Heart left ventricle (tissue), 13 donors: ENCODE measurements around the gene PFN4.

ENCODE experiments used
- POLR2A ChIP-seq, 2 donors: fragments of 450-650 bp; IDR thresholded peaks; one replicate each; pipeline ENCODE4 v1.6.1; 2017; ENCODE audit warnings: antibody characterized with exemption in 2 of 2, mild to moderate bottlenecking in 2 of 2, moderate library complexity in 2 of 2
- TF ChIP-seq, protein P1 (sequence below), 12 donors: fragments of 200-600 bp; sonication (generic) in 4 of 12; IDR thresholded peaks; one replicate each; pipeline versions ENCODE4 v1.5.0 to v1.8.0; 2018 to 2022; ENCODE audit warnings: antibody characterized with exemption in 12 of 12, mild to moderate bottlenecking in 5 of 12
- donor health status: ischemic (EF 13 %, LVEDD 7.1; RV severe dilation, severe dysfunction).
- donor health status: DM: no; HTN: yes; CAD: no.
- donor health status: DM: no; HTN: no; CAD: no.
- donor health status: ischemic (EF 25% LVEDD 6.9; RV normal size, moderate dysfunction).
- donor health status: ischemic (EF 25% LVEDD 5.7; RV mildly dilated, moderate dysfunction).
- donor health status: ischemic (EF 35%, LVEDD 5.7; RV mildly dilated, moderate dysfunction).
- donor health status: nonischemic (EF 11% LVEDD 7.7; RV severe dilation, severe dysfunction).
- donor health status: DM: yes; HTN: yes; CAD: no.
- donor health status: PGD.
- donor health status: ischemic (EF 29% LVEDD 5.4; RV normal size, mild dysfunction).
- donor health status: nonischemic (EF 23%, LVEDD 6.1; RV moderate dilation, normal function).

GRCh38 chr2:24104110-24104650 lies 19.0 kb downstream of the PFN4 start:
- TF ChIP-seq, protein P1, sequence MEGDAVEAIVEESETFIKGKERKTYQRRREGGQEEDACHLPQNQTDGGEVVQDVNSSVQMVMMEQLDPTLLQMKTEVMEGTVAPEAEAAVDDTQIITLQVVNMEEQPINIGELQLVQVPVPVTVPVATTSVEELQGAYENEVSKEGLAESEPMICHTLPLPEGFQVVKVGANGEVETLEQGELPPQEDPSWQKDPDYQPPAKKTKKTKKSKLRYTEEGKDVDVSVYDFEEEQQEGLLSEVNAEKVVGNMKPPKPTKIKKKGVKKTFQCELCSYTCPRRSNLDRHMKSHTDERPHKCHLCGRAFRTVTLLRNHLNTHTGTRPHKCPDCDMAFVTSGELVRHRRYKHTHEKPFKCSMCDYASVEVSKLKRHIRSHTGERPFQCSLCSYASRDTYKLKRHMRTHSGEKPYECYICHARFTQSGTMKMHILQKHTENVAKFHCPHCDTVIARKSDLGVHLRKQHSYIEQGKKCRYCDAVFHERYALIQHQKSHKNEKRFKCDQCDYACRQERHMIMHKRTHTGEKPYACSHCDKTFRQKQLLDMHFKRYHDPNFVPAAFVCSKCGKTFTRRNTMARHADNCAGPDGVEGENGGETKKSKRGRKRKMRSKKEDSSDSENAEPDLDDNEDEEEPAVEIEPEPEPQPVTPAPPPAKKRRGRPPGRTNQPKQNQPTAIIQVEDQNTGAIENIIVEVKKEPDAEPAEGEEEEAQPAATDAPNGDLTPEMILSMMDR (IDR thresholded peaks at IDR 0.05) = no peak
- TF ChIP-seq POLR2A (IDR thresholded peaks at IDR 0.05) = no peak
